IPS-NIHi11 (cell line): ENCODE measurements around the gene DCDC2C.

Source experiments
- DNase-seq: peaks from one replicate; pipeline ENCODE4 v3.0.0; 2012; ENCODE audit warnings: mixed read lengths, low spot score

DCDC2C gene

DNA sequence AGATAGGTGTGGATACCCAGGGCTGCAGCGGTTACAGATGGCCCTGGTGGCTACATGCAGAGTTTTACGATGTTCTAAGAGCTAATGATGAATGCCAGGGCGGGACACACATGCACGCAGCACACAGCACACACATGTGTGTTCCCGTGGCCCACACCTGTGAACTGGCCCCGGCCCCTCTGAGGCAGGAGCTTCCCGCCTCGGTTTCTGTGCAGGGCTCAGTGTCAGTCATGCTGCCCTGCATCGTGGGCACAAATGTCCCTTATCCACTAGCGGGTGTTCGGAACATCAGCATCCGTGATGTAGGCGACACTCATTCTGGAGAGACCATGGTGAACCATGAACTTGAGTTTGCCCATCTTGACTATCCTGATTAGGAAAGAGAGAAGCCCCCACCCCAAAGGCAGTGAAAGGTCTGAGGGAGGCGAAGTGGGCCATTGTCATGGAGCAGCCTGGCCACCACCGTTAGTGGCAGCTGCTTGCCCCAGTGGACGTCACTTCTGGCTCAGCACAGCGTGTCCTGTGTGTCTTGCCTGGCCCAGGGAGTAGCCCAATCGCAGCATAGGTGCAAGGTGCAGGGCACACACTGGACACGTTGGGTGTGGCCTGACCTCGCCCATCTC, 43.8 kb downstream of the DCDC2C start:
- no peak for DNase-seq

DNA sequence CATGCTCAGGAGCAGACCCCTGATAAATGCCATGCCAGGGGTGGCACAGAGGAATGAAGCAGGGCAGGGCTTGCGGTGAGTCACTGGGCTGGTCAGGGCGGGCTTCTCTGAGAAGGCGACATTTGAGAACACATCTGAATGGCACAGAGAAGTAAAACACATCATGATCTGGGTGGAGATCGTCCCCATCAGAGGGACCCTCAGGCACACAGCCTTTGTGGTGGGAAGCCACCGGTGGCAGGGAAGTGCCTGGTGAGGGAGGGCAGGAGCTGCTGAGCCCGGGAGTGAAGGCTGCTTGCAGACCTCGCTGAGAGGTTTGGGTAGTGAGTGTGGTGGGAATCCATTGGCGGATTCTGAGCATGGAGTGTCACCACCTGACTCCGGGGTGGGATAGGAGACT, 44.5 kb downstream of the DCDC2C start:
- DNase-seq = no peak

DNA sequence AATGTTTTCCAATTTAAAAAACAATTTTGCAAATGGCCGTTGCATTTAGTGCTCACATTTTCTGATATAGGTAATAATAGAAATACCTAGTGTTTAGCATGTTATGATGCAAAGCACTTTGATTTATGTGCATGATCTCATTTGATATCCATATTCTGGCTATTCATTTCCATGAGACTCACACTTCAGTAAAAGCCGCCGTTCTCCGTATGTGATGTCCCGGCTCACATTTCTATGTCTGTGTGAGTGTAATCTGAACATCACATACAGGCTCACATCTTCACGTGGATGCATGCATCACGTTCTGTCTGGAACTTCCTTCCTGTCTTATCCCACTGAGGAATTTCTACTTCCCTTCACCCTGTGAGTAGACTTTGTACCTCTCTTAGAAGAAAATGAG, 45.8 kb downstream of the DCDC2C start:
- no peak for DNase-seq

DNA sequence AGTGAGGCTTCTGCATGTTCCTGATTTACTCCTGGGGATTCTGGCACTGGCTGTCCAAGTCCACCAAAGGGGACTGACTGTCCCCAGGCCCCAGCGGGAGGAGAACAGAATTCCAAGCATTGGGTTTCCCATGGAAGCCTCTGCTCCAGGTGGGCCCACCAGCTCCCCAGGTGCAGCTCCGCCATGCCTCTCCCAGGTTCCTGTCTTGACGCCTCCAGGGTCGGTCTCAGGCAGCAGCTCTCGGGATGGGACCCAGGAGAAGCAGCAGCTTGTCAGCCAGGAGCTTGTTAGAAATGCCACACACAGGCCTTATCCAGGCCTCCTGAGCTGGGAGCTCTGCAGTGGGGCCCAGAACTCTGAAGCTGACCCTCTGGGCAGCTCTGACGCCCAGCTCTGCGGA, 47.9 kb downstream of the DCDC2C start:
- no peak for DNase-seq

DNA sequence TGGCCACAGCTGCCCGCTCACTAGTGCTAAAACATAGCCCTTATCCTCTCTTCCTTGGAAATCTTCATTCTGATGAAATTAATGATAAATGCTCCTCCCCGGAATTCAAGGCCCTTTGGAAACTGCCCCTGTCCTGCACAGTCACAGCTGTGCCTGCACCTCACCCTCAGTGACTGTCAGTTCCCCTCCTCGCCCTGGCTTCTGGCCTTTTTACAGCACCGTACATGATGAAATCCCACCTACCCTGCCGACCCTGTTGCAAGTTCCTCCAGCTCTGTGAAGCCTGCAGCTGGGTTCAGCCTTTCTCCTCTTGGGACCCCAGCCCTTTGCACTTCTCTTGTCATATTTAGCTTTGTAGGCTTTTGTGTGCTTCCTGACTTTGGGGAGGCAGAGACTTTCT, 48.4 kb downstream of the DCDC2C start:
- no peak for DNase-seq

DNA sequence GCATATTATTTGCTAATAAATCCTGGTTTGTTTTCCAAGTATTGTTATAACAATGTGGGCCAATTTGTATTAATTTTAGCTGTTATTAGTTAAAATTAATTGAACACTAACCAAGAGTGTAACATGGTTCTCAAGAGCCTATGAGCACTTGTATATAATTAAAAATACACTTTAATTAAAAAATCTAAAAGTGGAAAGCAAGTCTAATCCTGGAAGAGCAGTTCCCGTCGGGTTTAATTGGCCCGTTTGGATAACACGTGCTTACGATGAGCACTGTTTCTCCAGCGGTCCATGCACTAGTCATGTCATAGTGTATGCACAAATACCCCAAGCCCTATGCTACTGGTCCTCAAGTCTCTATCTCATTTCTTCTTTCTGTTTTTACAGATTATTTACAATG, 49.0 kb downstream of the DCDC2C start:
- no peak for DNase-seq

DNA sequence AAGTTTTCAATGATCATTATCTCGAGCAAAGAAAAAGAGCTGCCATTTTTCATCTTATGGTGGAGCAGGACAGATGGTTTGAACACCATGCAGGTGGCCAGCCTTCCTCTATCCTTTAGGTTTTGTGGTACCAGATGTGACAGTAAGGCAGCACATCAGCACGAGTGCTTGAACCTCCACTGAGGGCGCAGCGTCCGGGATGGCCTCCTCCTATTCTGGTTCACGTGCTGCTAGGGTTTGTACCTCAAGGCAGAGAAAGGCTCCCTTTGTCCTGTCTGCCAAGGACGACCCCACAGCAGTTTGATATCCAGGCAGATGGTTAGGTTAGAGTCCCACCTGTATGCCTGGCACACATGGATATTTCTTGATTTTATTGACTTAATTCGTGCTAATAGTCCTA, 50.2 kb downstream of the DCDC2C start:
- DNase-seq = no peak

DNA sequence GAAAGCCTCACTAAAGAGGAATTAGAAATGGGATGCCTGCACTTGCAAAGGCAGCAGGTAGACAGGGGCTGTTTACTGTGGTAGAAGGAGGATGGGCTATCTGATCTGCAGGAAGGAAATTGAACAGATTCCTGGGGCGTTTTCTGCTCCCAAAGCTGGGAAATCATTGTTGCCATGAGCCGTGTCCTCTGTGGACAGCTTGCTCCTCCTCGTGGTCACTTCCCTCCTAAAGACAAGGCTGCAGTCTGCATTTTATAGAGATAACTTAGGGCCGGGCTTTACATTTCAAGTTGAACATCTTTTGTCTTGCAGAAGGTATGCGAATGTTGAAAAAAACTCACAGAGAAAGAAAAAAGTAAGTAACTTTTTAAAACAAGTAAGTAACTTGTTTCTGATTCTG, 50.9 kb downstream of the DCDC2C start:
- DNase-seq = no peak

DNA sequence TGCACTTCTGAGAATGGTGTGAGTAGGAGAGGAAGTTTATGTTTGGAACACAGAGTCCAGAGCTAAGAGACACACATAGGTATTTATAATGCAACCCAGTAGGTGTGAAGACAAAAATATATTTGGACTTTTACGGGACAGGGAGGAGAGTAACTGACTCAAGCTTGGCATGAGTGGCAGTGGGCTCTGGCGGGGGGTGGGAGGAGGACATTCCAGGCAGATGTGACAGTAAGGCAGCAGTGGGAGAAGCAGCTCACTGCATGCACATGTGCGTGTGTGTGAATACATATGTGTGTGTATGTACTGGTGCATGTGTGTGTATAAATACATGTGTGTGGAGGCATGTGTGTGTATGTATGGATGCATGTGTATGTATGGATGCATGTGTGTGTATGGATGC, 51.4 kb downstream of the DCDC2C start:
- no peak for DNase-seq

DNA sequence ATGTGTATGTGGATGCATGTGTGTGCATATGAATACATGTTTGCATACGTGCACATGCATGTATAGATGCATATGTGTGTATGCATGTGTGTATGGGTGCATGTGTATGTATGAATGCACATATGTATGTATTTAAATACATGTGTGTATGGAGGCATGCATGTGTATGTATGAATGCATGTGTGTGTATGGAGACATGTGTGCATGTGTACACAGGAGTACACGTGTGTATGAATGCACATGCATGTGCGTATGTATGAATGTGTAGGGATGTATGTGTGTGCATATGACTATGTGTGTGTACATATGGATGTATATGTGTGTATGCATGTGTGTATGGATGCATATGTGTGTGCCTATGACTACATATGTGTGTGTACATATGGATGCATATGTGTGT, 51.9 kb downstream of the DCDC2C start:
- no peak for DNase-seq

DNA sequence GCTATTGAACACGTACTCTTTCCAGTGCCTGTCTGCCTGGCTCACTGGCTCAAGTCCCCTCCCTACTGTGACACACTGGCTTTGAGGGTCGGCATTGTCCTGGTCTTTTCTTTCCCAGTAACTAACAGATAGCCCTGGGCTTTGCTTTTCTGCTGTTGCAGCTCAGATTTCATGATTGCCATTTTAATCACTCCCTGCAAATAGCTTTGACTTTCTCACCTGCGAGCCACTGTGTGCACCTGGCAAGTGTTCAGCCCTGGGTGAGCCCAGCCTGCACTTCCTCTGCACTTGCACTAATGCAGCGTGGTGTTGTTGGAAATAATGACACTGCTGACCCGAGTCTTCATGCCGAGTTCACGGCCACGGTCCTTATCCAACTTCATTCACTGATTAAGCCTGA, 52.9 kb downstream of the DCDC2C start:
- no peak for DNase-seq

DNA sequence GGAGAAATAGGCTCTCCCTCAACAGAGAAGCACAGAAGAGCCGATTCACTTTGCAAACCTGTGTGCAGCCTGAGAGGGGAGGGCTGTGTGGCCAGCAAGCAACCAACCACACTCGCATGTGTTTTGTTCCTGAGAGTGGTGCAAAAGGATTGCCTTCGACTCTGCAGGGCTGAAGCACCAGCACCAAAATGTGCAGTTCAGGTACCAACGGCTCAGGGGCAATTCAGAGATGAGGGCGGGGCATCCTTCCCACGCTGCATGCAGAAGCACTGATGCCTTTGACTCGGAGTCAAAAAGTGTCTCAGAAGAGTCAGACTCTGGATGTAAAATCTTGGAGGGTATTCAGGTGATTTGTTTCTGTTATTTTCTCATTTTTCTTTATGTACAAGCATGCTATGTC, 55.5 kb downstream of the DCDC2C start:
- DNase-seq = no peak

DNA sequence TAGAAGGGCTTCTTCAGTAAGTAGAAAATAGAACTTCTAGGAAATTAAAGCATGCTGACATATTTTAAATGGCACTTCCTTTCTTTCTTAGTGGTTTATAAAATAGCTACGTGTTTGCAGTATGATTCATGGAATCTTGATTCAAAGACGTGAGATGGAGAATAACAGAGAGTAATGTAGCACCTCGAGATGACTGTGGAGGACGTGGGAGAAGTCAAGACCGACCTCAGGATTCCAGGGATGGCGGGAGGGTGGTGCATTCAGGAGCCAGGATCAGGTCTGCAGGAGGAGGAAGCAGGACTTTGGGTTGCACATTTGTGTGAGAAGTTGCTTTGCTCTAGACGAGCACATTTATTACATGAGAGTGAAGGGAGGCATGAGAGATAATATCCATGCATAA, 56.0 kb downstream of the DCDC2C start:
- DNase-seq = no peak

DNA sequence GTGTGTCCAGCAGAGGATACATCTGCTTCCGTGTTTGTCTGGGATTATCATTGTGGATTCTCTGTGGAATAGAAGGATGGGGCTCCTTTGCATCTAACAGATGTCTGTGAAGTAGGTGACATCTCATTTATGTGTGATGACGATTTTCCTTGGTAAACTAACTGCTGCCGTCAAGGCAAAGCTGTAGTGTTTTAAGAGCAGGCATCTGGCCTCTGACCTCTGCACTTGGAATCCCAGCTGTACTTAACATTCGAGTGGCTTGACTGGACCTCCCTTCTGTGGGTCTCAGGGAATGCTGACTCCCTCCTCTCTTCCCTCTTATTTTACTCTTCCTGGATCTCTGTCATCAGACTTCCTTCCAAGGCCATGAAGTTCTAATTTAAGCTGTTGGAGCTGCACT, 56.4 kb downstream of the DCDC2C start:
- no peak for DNase-seq

DNA sequence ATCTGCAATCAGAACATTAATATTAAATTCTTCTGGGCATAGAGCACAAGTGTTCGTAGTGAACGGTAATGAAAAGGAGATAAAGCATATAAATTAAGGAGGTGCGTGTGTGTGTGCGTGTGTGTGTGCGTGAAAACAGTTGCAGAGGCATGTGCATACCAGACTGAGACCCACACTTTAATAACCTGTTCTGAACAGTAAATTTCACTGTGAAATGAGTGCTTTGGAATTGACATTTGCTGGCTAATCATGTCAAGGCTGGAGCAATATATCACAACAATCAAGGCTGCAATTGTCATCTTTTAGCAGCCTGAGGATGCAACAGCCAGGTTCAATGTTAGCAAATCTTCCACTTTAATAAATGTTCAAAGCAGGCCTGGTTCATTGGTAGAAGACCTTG, 57.9 kb downstream of the DCDC2C start:
- DNase-seq = no peak

DNA sequence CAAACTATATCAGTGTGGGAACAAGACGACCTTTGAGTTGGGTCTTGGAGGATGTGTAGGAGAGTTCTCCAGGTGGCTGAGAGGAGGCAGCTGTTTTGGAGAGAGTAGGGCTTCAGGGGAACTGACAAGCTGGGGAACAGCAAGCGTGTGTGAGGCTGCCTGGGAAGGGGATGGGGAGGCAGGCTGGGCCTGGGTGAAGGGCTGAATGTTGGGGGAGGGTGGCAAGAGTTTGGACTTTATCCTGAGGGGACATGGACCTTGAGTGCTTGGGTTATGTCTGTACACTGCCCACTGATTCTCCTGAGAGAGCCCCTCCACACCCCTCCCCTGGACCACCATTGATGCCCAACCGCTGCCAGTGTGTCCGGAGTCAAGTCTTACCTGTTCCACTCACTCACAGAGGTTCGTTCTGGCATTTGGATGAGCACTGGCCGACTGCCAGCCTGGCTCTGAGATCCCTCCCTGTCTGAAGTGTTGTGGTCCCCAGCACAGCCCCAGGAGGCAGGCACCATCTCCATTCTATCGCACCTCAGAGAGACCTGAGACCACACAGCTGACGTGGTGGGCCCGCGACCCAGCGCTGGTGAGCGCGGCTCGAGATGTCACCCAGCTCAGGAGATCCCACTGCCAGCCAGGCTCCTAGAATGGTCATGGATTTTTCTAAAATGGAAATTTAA, 59.5 kb downstream of the DCDC2C start:
- DNase-seq = no peak

DNA sequence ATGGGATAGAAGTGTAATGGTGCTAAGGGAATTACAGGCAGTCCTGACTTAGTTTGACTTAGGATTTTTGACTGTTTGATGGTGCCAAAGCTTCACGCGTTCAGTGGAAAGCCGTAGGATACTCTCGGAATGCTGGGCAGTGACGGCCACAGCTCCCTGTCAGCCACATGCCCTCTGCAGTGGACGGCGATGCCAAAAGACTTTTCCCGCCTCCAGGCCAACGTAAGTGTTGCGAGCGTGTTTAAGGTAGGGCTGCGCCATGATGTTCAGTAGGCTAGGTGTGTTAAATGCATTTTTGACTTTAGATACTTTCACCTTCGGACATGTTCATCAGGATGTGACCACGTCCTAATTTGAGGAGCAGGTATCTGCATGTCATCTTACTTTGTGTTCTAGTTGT, 63.4 kb downstream of the DCDC2C start:
- no peak for DNase-seq

DNA sequence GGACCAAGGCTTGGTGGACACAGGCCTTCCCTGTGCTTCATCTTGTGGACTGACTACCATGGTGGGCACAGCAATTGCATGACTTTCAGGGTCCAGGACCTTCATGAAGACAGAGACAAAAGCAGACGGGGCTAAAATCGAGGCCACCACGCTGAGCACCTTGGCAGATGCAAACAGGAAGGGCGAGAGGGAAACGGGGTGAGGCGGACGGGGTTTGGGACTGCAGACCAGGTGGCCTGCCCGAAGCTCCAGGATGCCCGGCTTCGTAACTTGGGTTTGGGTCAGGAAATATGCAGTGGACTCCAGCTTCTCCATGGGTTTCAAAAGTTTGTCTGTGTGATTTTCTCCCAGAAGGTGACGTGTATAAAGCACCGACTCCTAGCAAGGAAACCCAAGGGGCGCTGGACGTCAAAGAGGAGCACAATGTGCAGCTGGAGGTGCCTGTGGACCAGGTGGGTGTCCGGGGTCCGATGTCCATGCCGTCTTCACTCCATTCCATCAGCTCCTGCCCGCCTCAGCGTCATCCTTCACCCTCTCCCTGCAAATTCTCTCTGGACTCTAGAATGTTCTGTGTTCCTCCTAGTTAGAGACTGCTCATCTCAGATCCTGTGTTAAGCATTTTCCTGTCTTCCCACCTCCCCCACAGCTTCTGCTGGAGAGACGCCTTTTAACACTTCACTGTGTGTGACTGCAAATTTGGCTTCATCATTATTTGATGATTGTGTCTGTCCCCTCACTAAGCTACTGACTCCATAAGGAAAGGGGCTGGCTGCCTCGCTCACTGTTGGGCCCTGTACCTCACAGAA, 65.8 kb downstream of the DCDC2C start:
- DNase-seq = no peak

DNA sequence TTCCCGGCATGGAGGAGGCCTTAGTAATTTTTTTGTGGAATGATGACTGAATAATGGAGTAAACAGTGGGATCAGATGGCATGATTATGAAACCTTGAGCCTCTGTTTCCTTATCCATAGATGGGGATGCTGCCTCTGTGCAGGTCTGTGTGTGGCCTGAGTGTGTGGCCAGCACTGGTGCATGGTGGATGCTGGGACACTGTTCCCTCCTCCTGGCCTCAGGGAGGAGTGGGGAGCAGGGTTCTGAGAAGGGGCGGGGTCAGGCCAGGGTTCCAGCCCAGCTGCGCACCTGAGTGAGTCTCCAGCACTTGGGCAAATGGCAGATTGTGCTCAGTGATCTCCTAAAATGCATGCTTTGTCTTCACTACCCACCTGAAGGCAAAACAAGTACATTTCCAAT, 66.4 kb downstream of the DCDC2C start:
- DNase-seq = no peak

DNA sequence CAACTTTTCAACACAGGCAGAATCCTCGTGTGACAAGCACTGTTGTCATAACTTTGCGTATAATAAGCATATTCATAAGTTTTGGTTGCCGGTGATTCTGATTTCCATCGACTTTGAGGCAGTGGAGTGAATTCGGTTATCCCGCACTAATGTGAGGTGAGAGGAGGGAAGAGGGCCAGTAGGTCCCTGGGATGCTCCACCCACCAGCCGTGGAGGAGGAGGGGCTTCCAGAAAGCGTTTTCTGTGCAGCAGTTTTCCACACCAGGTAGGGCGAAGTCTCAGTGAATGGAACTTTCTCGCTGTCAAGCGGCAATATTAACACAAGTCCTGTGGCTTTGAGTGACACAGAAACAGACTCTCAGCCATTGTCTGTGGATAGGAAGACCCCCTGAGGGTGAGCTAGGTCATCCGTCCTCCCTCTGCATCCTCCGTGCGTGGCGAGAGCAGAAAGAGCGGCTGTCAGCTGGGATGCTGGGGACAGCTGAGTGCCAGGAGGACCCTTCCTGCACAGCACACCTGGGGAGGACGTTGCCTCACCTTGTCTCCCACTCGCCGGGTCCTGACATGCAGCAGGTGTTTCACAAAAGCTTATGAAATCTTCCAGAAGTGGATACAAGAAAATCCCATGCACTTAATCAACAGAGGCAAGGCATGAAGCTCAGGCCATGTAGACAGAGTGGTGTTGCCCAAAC, 67.5 kb downstream of the DCDC2C start:
- DNase-seq = no peak

DNA sequence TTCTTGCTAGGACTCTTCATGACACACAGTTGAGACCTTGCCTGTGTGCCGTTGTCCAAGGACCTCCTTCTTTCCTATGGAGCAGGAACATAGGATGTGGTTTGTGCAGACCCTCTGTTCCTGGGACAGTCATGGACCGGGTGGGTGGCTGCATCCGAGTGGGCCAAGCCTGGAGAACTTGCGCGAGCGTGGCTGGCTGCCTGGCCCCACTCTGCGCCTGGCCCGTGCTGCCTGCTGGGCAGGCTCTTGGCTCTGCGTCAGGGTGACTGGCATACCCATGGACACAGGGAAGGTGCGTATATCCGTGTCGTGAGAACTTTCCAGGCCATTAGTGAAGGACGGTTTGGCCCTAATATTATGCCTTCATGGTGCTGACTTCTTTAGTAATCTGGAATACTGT, 68.2 kb downstream of the DCDC2C start:
- no peak for DNase-seq

DNA sequence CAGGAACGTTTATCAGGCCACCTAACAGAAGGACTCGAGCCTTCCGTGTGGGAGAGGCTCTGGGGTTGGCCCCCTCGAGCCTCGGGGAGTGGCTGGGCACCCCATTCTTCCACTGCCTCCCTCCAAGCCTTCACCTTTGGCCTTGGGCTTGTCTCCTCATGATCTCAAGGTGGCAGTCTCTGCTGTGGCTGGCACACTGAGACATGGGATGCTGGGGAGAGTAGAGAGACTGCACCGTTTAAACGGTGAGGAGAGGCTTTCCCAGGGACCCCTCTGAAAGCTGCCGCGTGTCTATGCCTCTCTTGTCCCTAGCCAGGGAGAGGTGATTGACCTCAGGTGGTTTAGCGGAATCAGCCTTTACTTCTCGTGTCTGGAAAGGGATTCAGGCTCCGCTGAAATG, 71.0 kb downstream of the DCDC2C start:
- no peak for DNase-seq

DNA sequence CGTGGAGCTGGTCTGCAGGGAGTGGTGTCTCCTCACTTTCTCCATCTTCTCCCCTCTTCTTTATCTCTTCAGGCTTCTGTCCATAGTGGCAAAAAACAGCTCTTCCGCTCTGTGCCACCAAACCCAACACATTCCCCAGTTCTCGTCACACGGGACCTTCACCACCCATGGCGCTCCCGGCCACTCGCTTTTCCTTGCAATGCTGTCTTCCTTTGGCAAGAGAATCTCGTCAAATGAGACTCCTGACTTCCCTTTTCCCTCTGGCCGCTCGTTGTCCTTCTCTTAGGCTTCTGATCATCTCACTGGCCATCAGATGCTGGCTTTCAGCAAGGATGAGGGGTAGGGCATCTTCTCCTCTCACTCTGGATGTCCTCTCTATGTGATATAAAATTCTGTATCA, 72.9 kb downstream of the DCDC2C start:
- DNase-seq = no peak
